ENCODE data around the gene USHBP1.

The USHBP1 gene

GRCh38 chr19:17236811-17237543, 27.6 kb downstream of the USHBP1 start:
- no peak for DNase-seq

GRCh38 chr19:17235971-17236777, 28.4 kb downstream of the USHBP1 start:
- DNase-seq = peak; percentile 6

GRCh38 chr19:17235300-17235970, 29.1 kb downstream of the USHBP1 start:
- DNase-seq = peak; percentile 4

- no peak for DNase-seq
Observed at GRCh38 chr19:17234911-17235299, 29.6 kb downstream of the USHBP1 start.

GRCh38 chr19:17232258-17232657, 32.3 kb downstream of the USHBP1 start:
- no peak for DNase-seq

- no peak for DNase-seq
Observed at GRCh38 chr19:17229890-17230289, 34.7 kb downstream of the USHBP1 start.

GRCh38 chr19:17227798-17228367, 36.7 kb downstream of the USHBP1 start:
- DNase-seq = no peak

GRCh38 chr19:17226002-17226933, 38.3 kb downstream of the USHBP1 start, which contains the start of gene OCEL1:
Gene OCEL1 (plus strand): TSS chr19:17226226. CDS start chr19:17226248, 22 bp downstream.
- DNase-seq = peak; percentile 89

- DNase-seq = no peak
Observed at GRCh38 chr19:17225053-17225452, 39.5 kb downstream of the USHBP1 start.

- no peak for DNase-seq
Observed at GRCh38 chr19:17220207-17220758, 44.3 kb downstream of the USHBP1 start.

GRCh38 chr19:17219286-17219685, 45.3 kb downstream of the USHBP1 start:
- no peak for DNase-seq

GRCh38 chr19:17216058-17216670, 48.4 kb downstream of the USHBP1 start:
- no peak for DNase-seq

- peak; percentile 69 for DNase-seq
Observed at GRCh38 chr19:17215127-17215971, 49.2 kb downstream of the USHBP1 start, which contains the start of gene USE1. Gene USE1 (plus strand): TSS chr19:17215357. CDS start chr19:17215406, 49 bp downstream.

GRCh38 chr19:17214508-17215126, 49.9 kb downstream of the USHBP1 start:
- DNase-seq = no peak

- DNase-seq = no peak
Observed at GRCh38 chr19:17213334-17213733, 51.2 kb downstream of the USHBP1 start.

- DNase-seq = no peak
Observed at GRCh38 chr19:17211547-17212446, 52.7 kb downstream of the USHBP1 start.

- DNase-seq = no peak
Observed at GRCh38 chr19:17210296-17210695, 54.2 kb downstream of the USHBP1 start.
